ENCODE data around the gene FAM131B. TPM values are rescaled to one million over a fixed set of nuclear protein-coding genes. Genes with fewer than 3 reads are reported as not detected.

The FAM131B gene
- total and polyA plus RNA-seq, 2 of the 13 experiments (the other 11 are each of a cell fraction or from before 2014, with no cell fraction given), result 0.07 TPM; not detected in 1

DNA sequence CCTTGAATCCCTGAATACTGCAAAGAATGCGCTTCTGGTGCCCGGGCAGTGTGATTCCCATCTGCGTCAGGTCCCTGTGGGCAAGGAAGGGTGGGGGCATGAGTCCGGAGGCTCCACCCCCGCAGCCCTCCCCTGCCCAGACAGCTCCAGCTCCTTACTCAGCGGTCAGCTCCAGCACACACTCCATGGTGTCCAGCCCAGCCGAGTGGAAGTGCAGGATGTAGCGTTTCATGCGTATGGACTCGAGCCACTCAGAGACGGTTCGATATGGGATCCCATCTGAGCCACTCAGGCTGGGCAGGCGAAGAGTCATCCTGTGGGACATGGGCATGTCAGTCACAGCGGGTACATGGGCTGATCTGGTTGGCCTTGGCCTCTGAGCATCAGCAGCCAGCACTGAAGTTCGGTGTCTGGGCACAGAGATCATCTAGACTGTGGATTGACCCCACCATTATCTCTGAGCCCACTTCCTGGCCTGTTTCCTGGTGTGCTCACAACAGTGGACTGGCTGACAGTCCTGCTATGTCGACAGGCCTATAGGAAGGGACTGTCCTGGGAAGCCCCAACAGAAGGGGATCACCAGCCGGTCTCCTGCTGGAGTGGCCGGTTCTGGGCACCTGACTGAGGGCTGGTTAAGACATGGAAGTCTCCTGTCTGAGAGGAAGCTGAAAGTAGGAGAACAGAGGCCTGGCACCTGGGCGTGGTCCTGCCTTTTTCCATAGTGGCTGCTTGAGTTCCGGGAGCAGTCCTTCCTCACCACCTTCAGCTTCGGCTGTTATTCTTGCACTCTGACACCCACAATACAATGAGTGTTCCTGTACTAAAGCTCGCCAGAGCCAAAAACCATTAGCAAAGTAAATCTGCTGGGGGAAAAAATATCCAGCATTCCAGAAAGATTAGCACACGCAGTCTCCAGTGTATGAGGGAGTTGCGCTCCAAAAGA is 29.2 kb upstream of the FAM131B start (continued):
- TF ChIP-seq FOXA1 (IDR thresholded peaks at IDR 0.05) (no peak), FOXA1 (CRISPR knock-in tag; IDR thresholded peaks at IDR 0.05) (no peak), TOE1 (CRISPR knock-in tag; IDR thresholded peaks at IDR 0.05) (no peak), GTF2F1 (IDR thresholded peaks at IDR 0.05; ENCODE audit: low read length) (no peak), IRF9 (CRISPR knock-in tag; IDR thresholded peaks at IDR 0.05; ENCODE audit: borderline replicate concordance) (peak; percentile 80; the same call in 1 of the 2 replicates), KAT8 (CRISPR knock-in tag; IDR thresholded peaks at IDR 0.05) (no peak), MTF1 (CRISPR knock-in tag; IDR thresholded peaks at IDR 0.05) (no peak), RXRA (CRISPR knock-in tag; IDR thresholded peaks at IDR 0.05) (0 out of 2 replicates have a peak, but pooled peaks have one; percentile 21), XBP1 (CRISPR knock-in tag; IDR thresholded peaks at IDR 0.05) (no peak), ZNF33B (CRISPR knock-in tag; IDR thresholded peaks at IDR 0.05) (no peak), ZNF274 (CRISPR knock-in tag; IDR thresholded peaks at IDR 0.05) (no peak), ZNF605 (CRISPR knock-in tag; IDR thresholded peaks at IDR 0.05) (0 out of 2 replicates have a peak, but pooled peaks have one; percentile 39), MLLT10 (CRISPR knock-in tag; IDR thresholded peaks at IDR 0.05) (no peak), ELF3 (CRISPR knock-in tag; IDR thresholded peaks at IDR 0.05) (peak; percentile 68; the same call in 1 of the 2 replicates), HDAC2 (CRISPR knock-in tag; IDR thresholded peaks at IDR 0.05) (peak; percentile 37; the same call in 1 of the 2 replicates), ZNF619 (CRISPR knock-in tag; IDR thresholded peaks at IDR 0.05) (no peak), KLF11 (CRISPR knock-in tag; IDR thresholded peaks at IDR 0.05) (no peak)
- TF ChIP-seq, protein P1, sequence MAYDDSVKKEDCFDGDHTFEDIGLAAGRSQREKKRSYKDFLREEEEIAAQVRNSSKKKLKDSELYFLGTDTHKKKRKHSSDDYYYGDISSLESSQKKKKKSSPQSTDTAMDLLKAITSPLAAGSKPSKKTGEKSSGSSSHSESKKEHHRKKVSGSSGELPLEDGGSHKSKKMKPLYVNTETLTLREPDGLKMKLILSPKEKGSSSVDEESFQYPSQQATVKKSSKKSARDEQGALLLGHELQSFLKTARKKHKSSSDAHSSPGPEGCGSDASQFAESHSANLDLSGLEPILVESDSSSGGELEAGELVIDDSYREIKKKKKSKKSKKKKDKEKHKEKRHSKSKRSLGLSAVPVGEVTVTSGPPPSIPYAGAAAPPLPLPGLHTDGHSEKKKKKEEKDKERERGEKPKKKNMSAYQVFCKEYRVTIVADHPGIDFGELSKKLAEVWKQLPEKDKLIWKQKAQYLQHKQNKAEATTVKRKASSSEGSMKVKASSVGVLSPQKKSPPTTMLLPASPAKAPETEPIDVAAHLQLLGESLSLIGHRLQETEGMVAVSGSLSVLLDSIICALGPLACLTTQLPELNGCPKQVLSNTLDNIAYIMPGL (CRISPR knock-in tag; IDR thresholded peaks at IDR 0.05; ENCODE audit: borderline replicate concordance in 1 of 2, low read depth in 1 of 2), result no peak
- TF ChIP-seq, protein P2, sequence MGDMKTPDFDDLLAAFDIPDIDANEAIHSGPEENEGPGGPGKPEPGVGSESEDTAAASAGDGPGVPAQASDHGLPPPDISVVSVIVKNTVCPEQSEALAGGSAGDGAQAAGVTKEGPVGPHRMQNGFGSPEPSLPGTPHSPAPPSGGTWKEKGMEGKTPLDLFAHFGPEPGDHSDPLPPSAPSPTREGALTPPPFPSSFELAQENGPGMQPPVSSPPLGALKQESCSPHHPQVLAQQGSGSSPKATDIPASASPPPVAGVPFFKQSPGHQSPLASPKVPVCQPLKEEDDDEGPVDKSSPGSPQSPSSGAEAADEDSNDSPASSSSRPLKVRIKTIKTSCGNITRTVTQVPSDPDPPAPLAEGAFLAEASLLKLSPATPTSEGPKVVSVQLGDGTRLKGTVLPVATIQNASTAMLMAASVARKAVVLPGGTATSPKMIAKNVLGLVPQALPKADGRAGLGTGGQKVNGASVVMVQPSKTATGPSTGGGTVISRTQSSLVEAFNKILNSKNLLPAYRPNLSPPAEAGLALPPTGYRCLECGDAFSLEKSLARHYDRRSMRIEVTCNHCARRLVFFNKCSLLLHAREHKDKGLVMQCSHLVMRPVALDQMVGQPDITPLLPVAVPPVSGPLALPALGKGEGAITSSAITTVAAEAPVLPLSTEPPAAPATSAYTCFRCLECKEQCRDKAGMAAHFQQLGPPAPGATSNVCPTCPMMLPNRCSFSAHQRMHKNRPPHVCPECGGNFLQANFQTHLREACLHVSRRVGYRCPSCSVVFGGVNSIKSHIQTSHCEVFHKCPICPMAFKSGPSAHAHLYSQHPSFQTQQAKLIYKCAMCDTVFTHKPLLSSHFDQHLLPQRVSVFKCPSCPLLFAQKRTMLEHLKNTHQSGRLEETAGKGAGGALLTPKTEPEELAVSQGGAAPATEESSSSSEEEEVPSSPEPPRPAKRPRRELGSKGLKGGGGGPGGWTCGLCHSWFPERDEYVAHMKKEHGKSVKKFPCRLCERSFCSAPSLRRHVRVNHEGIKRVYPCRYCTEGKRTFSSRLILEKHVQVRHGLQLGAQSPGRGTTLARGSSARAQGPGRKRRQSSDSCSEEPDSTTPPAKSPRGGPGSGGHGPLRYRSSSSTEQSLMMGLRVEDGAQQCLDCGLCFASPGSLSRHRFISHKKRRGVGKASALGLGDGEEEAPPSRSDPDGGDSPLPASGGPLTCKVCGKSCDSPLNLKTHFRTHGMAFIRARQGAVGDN (CRISPR knock-in tag; IDR thresholded peaks at IDR 0.05), result peak; percentile 78

All from HepG2 (cell line).